GM19455 (cell line): ENCODE data around the gene ABHD5.

Source experiments
- ATAC-seq: cut with Tn5 transposase; IDR thresholded peaks from one replicate; pipeline ENCODE4 v1.9.1; 2021; ENCODE audit not compliant: unreplicated experiment

Gene ABHD5

GRCh38 chr3:43753741-43754715 is 63.3 kb downstream of the ABHD5 start:
- no peak for ATAC-seq

- no peak for ATAC-seq
These were observed 64.9 kb downstream of the ABHD5 start for GRCh38 chr3:43755516-43756200.

GRCh38 chr3:43757666-43758321 is 67.1 kb downstream of the ABHD5 start:
- ATAC-seq: no peak

- ATAC-seq: no peak
These were observed 68.0 kb downstream of the ABHD5 start for GRCh38 chr3:43758592-43759225.

GRCh38 chr3:43759297-43759782 is 68.6 kb downstream of the ABHD5 start:
- ATAC-seq: no peak

- no peak for ATAC-seq
These were observed 69.2 kb downstream of the ABHD5 start for GRCh38 chr3:43759938-43760337.

GRCh38 chr3:43760938-43761337 is 70.2 kb downstream of the ABHD5 start:
- ATAC-seq: no peak

- no peak for ATAC-seq
These were observed 71.7 kb downstream of the ABHD5 start for GRCh38 chr3:43762451-43762850.

- no peak for ATAC-seq
These were observed 73.3 kb downstream of the ABHD5 start for GRCh38 chr3:43764056-43764455.

GRCh38 chr3:43764471-43764870 is 73.7 kb downstream of the ABHD5 start:
- ATAC-seq: no peak

GRCh38 chr3:43765521-43765971 is 74.8 kb downstream of the ABHD5 start:
- ATAC-seq: no peak

- ATAC-seq: no peak
These were observed 76.1 kb downstream of the ABHD5 start for GRCh38 chr3:43766672-43767465.

GRCh38 chr3:43768381-43768973 is 77.7 kb downstream of the ABHD5 start:
- ATAC-seq: no peak

GRCh38 chr3:43769097-43769884 is 78.6 kb downstream of the ABHD5 start:
- ATAC-seq: peak; percentile 60

GRCh38 chr3:43769885-43770425 is 79.2 kb downstream of the ABHD5 start:
- ATAC-seq: no peak

- no peak for ATAC-seq
These were observed 79.8 kb downstream of the ABHD5 start for GRCh38 chr3:43770426-43771103.

- no peak for ATAC-seq
These were observed 80.9 kb downstream of the ABHD5 start for GRCh38 chr3:43771610-43772009.
